Activated CD4-positive, alpha-beta T cell treated with anti-CD3 and anti-CD28 coated beads, Interleukin-2, amount 10 ng/mL, durations not matched to agents 24 days and 14 days (primary cell): ENCODE data around the gene MIB1. TPM values are rescaled to one million over a fixed set of nuclear protein-coding genes. Genes with fewer than 3 reads are reported as not detected.

Experiments used
- total RNA-seq: library from RNA; stranded (reverse); gene quantifications from 2 replicates; pipeline ENCODE4 v1.2.3, GENCODE V29; 2022

Gene MIB1
- total RNA-seq, 1 donor from 2014 or later: 36.7 TPM

Other genes starting within 250 kb of the MIB1 start
- gene ESCO1, start 140.1 kb upstream of the MIB1 start, total RNA-seq: 20.0 and 21.5 TPM in 2 replicates
- gene SNRPD1, start 128.5 kb upstream of the MIB1 start, total RNA-seq: 182 and 192 TPM in 2 replicates
- 29.3 and 31.1 TPM in 2 replicates for gene ABHD3, start 36.0 kb upstream of the MIB1 start, total RNA-seq